Hypothalamus (tissue), 51 donors: ENCODE data around the gene COIL.
A peak's percentile ranks its signal among the peaks of the same experiment; 100 is the strongest.

Source experiments
- DNase-seq, 51 donors: peaks; one replicate each; lab custom pipeline; 2025; lab: John Stamatoyannopoulos, UW

The COIL gene

GRCh38 chr17:56936697-56937322 is 24.0 kb downstream of the COIL start:
- no peak for DNase-seq

GRCh38 chr17:56935461-56935860 is 25.4 kb downstream of the COIL start:
- DNase-seq, result no peak

- DNase-seq, result no peak
Observed at GRCh38 chr17:56934280-56934679, 26.6 kb downstream of the COIL start.

GRCh38 chr17:56933868-56934267 is 27.0 kb downstream of the COIL start:
- DNase-seq, result no peak

- DNase-seq, result no peak
Observed at GRCh38 chr17:56933151-56933745, 27.6 kb downstream of the COIL start.

- DNase-seq, result no peak
Observed at GRCh38 chr17:56930739-56931337, 30.0 kb downstream of the COIL start.

GRCh38 chr17:56929362-56929969 is 31.4 kb downstream of the COIL start:
- no peak for DNase-seq

- no peak for DNase-seq
Observed at GRCh38 chr17:56928586-56928985, 32.3 kb downstream of the COIL start.

GRCh38 chr17:56926704-56927103 is 34.1 kb downstream of the COIL start:
- DNase-seq, result no peak

- no peak for DNase-seq
Observed at GRCh38 chr17:56926270-56926669, 34.6 kb downstream of the COIL start.

- DNase-seq, result no peak
Observed at GRCh38 chr17:56925088-56925487, 35.8 kb downstream of the COIL start.

GRCh38 chr17:56919717-56920116 is 41.1 kb downstream of the COIL start:
- DNase-seq, result no peak

GRCh38 chr17:56918916-56919315 is 41.9 kb downstream of the COIL start:
- DNase-seq, result no peak

GRCh38 chr17:56917559-56918296 is 43.1 kb downstream of the COIL start:
- no peak for DNase-seq

- peak in 1 of 51 donors; percentile 22 for DNase-seq
Observed at GRCh38 chr17:56914581-56915273, 46.1 kb downstream of the COIL start.

GRCh38 chr17:56913867-56914580 is 46.8 kb downstream of the COIL start, which contains the start of gene TRIM25:
Gene TRIM25 (minus strand): TSS chr17:56914049. CDS start chr17:56913988, 61 bp downstream.
- peak; percentile 23 to 86 (median 70) for DNase-seq

GRCh38 chr17:56913353-56913866 is 47.4 kb downstream of the COIL start:
- DNase-seq, result peak in 5 of 51 donors; percentile 28 to 81 (median 46)

- DNase-seq, result no peak
Observed at GRCh38 chr17:56913000-56913311, 47.9 kb downstream of the COIL start.

- no peak for DNase-seq
Observed at GRCh38 chr17:56912105-56912999, 48.5 kb downstream of the COIL start.
